ENCODE measurements around the gene C19orf81.

GRCh38 chr19:50629194-50629593 lies 20.1 kb upstream of the C19orf81 start:
- TF ChIP-seq CTCF (conservative IDR thresholded peaks at IDR 0.05; ENCODE audit: low read length) (no peak), EZH2phosphoT487 (IDR thresholded peaks at IDR 0.05; ENCODE audit: borderline replicate concordance) (no peak)
